OCI-M2 (cell line): Measurements from ENCODE around the gene MS4A4E.
"Not testable (repeated sequence)": the region's sequence is repeated elsewhere in the genome, so short reads cannot be mapped to it uniquely, and the experiment has no call there.

Experiments used
- DNase-seq: peaks from one replicate; lab custom pipeline; 2025; ENCODE audit not compliant: unreplicated experiment; lab: John Stamatoyannopoulos, UW

Gene MS4A4E

DNA sequence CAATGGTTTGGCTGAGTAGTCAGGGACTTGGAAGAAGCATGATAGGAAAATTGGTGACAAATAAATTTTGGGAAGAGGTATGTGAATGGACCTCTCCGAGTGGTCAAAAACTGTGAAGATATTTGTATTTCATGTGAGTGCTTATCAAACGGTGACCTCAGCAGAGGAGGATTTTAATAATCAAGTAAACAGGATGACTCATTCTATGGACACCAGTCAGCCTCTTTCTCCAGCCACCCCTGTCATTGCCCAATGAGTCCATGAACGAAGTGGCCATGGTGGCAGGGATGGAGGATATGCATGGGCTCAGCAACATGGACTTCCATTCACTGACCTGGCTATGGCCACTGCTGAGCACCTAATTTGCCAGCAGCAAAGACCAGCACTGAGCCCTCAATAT, 21.2 kb downstream of the MS4A4E start:
- DNase-seq, result no peak

DNA sequence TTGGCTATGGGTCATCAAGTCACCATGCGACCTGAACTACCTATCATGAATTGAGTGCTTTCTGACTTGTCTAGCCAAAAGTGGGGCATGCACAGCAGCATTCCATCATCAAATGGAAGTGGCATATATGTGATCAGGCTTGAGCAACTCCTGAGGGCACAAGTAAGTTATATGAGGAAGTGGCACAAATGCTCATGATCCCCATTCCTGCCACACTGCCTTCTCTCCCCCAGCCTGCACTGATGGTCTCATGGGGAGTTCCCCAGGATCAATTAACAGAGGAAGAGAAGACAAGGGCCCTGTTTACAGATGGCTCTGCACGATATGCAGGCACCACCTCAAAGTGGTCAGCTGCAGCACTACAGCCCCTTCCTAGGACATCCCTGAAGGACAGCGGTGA, 21.8 kb downstream of the MS4A4E start:
- no peak for DNase-seq

DNA sequence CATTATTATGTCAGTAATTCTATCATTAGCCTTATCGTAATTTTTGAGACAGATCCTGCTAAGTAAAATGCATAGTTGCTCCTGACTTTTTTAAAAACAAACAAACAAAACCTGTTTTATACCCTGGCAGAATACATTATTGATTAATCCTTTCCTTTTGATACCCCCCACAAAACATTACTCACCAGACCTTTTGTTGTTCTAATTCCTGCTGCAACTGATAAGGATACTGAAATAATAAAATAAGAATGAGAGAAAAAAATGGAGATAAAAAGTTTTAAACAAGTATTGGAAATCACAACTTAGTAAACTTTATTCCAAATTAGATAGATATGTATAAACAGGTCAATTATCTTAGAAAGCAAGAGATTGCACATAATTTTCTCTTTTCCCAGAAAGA, 28.6 kb downstream of the MS4A4E start:
- no peak for DNase-seq

DNA sequence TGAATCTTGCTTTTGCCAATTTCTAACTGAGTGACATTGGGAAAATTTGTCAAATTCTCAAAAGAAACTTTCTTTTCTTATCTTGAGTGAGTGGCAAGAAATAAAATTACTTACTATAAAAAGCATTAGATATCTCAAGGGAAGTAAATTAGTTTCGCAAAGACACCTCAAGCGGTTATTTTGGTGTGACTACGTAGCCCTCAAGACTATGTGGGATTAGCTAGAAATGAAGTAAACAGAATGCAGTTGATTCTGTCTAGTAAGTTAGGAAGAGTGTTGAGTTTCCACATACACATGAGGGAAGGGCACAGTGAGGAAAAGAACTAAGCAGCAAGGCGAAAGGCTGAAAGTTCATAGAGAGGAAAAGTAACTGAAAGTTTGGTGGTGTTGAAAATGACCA, 31.7 kb downstream of the MS4A4E start:
- DNase-seq, result no peak

DNA sequence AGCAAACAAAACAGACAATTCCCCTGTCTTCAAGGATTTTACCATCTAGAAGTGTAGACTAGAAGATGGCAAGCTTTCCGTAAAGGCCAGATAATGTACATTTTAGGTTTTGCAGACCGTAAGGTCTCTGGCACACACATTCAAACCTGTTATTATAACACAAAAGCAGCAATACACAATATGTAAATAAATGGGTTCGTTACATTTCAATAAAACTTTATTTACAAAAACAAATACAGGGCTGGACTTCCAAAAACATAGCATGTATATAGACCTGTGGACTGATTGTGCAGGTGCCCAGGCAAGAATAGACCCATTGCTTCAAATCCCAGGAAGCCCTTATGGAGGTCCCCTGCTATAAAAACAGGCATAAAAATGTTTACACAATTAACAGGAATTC, 33.0 kb downstream of the MS4A4E start:
- DNase-seq, result no peak

DNA sequence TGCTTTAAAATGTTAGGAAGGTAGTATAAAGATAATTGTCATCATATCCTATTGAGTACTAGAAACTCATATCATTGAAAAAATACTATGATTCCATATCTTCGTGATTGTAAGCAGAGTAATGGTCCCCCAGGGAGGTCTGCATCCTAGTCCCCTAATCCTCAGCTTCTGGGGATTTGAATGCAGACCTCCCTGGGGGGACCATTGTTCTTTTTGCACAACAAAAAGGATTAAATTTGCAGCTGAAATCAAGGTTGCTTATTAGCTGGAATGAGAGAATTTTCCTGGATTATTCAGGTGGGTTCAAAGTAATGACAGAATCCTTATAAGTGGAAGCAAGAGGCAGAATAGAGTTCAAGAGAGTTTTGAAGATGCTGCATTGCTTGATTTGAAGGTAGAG, 34.0 kb downstream of the MS4A4E start:
- no peak for DNase-seq

DNA sequence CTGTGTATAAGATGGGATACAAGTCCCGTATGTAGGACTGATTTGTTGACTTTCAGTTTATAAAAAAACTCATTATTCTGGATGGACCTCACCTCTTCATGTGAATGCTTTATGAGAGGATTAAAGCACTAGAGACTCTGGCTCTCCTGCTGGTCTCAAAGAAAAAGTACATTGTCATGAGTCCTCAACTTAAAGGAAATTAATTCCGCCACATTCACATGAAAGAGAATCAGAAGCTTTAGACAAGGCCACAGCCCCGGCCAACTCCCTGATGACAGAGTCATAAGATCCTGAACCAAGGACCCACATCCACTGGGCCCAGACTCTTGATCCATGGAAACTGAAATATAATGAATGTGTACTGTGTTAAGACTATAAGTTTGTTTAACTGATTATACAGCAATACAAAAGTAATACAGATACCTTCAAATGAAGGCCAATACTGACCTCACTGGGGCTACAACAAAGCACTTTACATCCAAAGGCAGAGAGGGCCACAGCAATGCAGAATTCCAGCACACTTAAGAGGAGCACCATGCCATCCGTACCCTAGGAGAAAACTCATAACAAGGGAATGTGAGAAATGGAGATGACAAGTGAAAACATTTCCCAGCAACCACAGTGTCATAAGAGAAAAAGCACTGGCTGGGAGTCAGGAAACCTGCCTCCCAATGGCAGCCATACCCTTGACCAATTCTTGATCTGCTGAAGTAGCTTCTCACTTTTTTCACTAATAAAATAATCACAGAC, 34.6 kb downstream of the MS4A4E start:
- DNase-seq, result no peak

DNA sequence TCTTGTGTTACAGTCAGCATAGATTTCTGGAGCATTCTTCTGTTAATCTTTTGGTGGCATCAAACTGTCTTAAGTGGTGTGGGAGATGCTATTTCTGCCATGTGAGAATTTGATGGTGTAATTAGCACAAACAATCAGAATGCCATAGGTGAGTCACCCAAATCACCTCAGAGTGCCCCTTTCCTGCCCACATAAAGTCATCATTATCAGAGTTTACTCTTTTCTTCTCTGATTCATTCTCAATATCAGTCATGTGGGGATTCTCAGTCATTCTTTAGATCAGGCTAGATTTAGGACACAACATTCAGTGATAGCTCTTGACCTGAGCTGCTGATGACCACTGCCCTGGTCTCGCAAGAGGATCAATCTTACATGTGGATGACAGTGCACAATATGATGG, 36.3 kb downstream of the MS4A4E start:
- DNase-seq, result no peak

DNA sequence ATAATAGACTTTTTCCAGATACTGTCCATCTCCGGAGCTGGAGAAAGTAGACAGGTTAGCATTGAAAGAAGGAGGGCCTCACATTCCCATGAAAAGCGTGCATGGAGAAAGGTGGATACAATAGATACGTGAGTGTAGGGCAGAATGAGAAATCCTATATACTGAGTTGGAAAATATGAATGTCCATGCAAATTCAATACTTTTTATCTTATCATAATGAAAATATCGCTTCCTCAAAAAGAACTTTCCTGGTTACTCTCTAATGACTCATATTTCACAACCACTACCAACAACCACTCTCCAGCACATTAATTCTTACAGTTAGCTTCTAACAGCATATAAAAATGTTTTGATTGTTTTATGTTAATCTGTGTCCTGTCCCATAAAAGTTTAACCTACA, 38.0 kb downstream of the MS4A4E start:
- no peak for DNase-seq

DNA sequence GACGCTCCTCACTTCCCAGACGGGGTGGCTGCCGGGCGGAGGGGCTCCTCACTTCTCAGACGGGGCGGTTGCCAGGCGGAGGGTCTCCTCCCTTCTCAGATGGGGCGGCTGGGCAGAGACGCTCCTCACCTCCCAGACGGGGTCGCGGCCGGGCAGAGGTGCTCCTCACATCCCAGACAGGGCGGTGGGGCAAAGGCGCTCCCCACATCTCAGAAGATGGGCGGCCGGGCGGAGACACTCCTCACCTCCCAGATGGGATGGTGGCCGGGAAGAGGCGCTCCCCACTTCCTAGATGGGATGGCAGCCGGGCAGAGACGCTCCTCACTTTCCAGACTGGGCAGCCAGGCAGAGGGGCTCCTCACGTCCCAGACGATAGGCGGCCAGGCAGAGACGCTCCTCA, 41.6 kb downstream of the MS4A4E start:
- DNase-seq, result not testable (repeated sequence)

DNA sequence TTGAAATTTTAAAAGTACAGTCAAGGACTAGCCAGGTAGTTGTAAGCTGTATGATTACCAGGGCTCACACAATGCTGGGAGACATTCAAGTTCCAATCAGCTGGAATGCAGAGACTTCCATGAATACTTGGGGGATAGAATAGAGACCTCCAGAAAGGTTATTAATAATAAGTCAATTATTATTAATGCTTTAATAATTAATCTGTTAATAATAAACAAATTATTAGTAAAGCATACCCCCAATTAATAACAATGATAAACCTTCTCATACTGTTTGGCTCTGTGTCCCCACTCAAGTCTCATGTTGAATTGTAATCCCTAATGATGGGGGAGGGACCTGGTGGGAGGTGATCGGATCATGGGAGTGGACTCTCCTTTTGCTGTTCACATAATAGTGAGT, 45.5 kb downstream of the MS4A4E start:
- DNase-seq, result no peak

DNA sequence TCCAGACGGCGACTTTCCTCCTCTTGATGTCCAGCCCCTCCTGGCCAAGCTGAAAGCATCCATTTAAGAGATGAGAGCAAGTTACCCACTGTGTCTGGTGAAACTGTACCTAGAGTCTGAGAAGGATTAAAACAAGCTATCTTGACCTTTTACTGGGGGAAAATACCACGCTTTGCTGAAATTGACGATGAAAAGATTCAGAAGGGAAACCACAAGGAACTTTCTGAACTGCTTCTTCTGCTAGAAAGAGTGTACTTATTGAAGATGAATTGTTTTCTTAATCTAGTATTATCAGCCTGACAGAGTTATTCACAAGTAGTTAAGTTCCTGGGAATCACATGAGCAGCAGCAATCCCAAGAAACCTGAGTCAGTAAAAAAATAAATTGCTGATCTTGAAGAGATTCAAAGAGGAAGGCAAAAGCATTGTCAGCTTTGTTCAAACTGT, 47.0 kb downstream of the MS4A4E start:
- no peak for DNase-seq

DNA sequence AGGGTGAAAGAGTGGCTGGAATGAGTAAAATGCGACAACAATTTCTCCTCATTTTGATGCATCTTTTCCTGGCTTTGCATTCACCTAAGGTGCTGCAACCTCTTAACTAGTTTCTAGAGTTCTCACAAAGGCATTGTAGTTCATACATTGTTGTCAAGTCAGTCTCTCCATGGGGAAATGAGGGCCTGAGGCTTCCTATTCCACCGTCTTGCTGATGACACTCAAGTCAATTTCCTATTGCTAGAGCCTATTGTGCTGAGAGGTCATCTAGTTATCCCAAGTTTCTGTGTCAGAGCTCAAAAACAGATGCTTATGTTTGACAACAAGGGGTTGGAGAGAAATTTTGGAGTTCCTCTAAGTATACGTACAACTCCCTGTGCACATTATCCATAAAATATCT, 48.4 kb downstream of the MS4A4E start:
- no peak for DNase-seq

DNA sequence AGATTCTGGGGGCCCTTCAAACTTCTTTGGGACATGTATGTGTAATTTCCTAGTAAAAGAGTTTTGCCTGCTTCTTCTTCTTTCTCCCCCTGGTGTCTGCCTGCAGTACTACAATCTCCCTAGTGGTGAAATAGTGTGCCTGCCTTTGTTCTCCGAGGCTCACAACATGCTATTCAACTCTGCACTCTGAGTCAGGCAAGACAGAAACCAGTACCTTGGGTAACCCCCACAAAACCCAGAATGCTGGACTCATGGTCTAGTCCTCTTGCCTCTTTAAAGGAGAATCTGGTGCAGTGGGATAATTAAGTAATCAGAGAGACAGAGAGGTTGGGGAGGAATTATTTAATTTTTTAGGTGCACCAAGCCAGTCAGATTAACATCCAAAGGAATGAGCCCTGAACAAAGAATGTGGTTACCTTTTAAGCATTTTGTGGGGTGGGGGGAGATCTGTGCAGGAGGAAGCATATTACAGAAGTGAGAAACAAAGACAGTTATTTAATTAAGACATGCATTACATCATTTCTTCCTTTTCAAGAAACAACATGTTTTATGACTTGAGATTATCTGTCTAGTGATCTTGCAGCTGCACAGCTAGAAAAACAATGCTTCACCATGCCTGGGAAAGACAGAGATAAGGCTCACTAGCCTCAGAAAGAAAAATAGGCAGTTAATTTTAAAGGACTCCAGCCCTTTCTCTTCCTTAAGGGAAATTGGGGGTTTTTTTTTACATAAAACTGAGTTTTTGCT, 49.1 kb downstream of the MS4A4E start:
- DNase-seq, result no peak

DNA sequence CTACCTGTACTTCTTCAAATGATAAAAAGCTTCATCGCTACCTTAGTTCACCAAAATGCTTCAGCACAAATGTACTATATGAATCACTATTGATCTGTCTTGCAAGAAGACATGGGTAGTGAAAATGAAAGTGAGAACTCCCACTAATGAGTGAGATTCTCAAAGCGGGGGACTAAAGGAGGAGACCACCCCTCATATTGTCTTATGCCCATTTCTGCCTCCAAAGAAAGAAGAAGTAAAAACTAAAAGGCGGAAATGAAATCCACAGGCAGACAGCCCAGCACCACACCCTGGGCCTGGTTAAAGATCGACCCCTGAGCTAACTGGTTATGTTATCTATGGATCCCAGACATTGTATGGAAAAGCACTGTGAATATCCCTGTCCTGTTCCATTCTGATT, 50.4 kb downstream of the MS4A4E start:
- not testable (repeated sequence) for DNase-seq

DNA sequence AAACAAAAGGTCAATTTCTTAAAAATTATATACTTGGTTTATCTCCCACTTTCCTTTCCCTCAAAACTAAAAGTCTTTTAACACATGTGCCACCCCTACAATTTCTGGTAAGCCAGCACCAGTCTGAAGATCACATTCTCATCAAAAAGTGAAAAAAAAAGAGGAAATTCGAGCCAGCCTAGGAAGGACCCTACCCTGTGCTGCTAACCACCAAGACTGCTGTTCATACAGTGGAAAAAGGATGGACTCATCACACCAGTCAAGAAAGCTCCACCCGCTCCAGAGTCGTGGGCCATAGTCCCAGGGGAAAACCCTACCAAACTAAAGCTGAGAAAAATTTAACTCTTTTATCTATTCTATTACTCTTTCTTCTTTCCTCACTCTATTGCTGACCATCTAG, 54.5 kb downstream of the MS4A4E start:
- not testable (repeated sequence) for DNase-seq

DNA sequence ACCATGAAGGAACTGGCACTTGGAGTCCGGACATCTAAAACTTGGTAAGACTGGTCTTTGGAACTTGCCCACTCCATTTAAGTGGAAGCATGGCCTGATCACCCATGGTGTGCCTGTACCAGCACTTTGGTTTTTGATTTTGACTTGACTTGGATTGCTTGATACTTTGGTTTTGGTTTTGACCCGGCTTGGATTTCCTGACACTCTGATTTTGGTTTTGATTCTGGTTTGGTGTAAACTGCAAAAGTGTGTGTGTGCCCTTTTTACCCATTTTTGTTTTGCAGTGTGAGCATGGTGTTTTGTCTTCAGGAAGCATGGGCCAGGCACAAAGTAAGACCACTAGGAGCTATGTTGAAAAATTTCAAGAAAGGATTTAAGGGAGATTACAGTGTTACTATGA, 56.8 kb downstream of the MS4A4E start:
- not testable (repeated sequence) for DNase-seq

DNA sequence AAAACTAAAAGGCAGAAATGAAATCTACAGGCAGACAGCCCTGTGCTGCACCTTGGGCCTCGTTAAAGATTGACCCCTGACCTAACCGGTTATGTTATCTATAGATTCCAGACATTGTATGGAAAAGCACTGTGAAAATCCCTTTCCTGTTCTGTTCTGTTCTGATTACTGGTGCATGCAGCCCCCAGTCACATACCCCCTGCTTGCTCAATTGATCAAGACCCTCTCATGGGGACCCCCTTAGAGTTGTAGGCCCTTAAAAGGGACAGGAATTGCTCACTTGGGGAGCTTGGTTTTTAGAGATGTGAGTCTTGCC, 57.5 kb downstream of the MS4A4E start:
- not testable (repeated sequence) for DNase-seq

DNA sequence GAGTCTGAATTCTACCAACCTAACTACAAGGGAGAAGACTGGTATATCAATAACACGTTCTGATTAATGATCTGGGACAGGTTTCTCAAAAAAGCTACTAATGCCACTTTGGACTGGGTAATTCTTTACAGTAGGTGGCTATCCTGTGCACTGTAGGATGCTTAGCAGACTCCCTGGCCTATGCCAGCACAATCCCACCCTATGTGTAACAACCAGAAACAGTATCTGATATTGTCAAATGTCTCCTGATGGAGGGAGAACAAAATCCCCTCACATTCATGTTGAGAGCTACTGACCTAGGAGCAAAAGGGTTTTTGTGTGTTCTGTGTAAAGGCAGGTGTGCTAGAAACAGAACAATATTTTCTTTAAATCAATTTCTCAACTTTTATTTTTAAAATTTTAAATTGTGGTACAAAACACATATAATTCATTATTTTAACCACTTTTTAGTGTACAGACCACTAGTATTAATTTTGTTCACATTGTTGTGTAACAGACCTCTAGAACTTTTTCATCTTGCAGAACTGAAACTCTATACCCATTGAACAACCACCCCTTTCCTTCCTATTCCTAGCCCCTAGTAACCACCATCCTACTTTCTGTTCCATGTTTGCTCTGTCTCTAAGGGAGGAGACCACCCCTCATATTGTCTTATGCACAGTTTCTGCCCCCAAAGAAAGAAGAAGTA, 58.0 kb downstream of the MS4A4E start:
- no peak for DNase-seq

DNA sequence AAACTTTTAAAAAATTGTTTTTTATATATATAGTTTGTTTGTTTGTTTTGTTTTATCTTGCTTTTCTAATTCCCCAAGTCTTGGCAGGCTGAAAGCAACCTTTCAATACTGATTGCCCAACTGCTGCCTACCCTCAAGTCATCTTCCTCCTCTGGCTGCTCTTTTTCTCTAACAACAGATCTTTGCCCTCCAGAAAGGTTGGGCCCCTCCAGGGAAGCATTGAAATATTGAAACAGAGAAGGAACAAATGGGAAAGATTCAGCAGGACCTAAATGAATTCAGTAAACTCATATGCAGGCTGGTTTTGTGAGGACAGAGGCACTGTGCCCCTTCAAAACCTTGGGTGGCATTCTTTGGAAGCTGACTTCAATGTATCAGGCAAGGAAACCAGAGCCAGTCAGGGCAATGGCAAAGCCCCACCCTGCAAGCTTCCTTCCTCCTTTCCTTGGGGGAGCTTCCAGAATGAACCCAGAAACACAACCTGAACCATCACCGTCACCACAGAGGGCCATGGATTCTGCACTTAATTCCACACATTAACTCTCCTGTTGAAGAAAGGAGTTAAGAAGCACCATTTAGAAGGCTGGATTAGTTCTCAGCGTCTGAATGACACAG, 59.2 kb downstream of the MS4A4E start:
- DNase-seq, result no peak

DNA sequence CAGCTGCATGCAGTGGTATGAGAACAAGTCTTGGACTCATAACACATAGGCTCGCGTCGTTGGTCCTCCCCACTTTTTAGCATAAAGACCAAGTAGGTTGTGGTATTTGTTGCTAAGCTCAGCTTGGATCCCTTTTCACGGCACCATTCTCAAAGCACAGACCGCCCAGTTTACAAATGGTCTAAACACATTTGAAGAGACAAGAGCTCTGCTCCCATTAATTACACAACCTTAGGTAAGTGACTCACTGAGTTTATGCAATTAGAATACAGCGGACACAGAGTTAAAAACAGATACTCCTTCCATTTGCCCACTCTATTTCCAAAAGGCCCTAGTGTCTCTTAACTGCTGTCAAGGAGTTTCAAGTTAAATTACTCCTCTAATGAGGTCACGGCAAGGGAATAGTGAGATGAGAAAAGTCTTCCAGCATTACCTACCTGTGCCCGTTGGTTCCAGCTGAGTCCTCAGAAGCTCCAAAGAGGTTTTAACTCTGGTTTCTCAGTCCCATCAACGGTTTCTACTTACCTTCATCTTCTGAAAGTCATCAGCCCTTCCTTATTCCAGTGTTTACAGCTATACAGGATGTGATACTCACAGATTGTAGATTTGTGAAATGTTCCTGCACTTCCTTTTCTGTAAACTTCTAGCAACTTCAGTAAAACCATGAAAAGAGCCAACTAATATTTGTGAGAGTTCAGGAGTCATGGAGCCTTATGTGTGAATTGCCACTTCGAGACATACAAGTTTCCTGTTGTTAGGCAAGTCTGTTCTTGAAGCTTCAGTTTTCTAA, 60.2 kb downstream of the MS4A4E start, which contains the start of gene MS4A6A:
TSS of gene MS4A6A (minus strand) at position 543 of the 790 bp plus-strand sequence. CDS start 1,356 bp downstream, outside the sequence.
- no peak for DNase-seq
